Liver (tissue), 9 donors: ENCODE results near the gene PLAAT4. TPM values are rescaled to one million over a fixed set of nuclear protein-coding genes. Genes with fewer than 3 reads are reported as not detected.

ENCODE experiments used
- DNase-seq: peaks from one replicate; pipeline ENCODE4 v3.0.0-alpha.2; 2017; ENCODE audit warnings: low spot score
- H3K27ac ChIP-seq, 2 donors: one replicate each; pipeline ENCODE4 v1.7.0; 2013; ENCODE audit warnings: inconsistent platforms in 2 of 2, low read length in 2 of 2, control low read depth in 1 of 2, low read depth in 1 of 2, mild to moderate bottlenecking in 1 of 2
- H3K27me3 ChIP-seq, 4 donors: one replicate each; pipeline versions ENCODE4 v1.6.1 to v1.7.0; 2013; ENCODE audit warnings: low read length in 3 of 4, inconsistent platforms in 1 of 4, mild to moderate bottlenecking in 1 of 4, moderate library complexity in 1 of 4; ENCODE audit not compliant: control insufficient read depth in 4 of 4, insufficient read depth in 4 of 4
- H3K36me3 ChIP-seq, 4 donors: one replicate each; pipeline versions ENCODE4 v1.6.1 to v1.7.0; 2013; ENCODE audit warnings: low read length in 3 of 4, mild to moderate bottlenecking in 3 of 4, low read depth in 1 of 4, moderate library complexity in 1 of 4; ENCODE audit not compliant: control insufficient read depth in 4 of 4, insufficient read depth in 3 of 4
- H3K4me1 ChIP-seq, 4 donors: one replicate each; pipeline versions ENCODE4 v1.6.1 to v1.7.0; 2013; ENCODE audit warnings: low read length in 3 of 4, mild to moderate bottlenecking in 3 of 4, moderate library complexity in 1 of 4; ENCODE audit not compliant: control insufficient read depth in 4 of 4, insufficient read depth in 4 of 4
- H3K4me3 ChIP-seq, 3 donors: one replicate each; pipeline versions ENCODE4 v1.6.1 to v1.7.0; 2013; ENCODE audit warnings: low read length in 3 of 3, control low read depth in 1 of 3, low read depth in 1 of 3, mild to moderate bottlenecking in 1 of 3
- H3K9ac ChIP-seq, 2 donors: one replicate each; pipeline ENCODE4 v1.7.0; 2013; ENCODE audit warnings: low read length in 2 of 2, mild to moderate bottlenecking in 2 of 2, moderate library complexity in 2 of 2, control low read depth in 1 of 2, low read depth in 1 of 2
- H3K9me3 ChIP-seq, 4 donors: one replicate each; pipeline versions ENCODE4 v1.6.1 to v1.7.0; 2013; ENCODE audit warnings: low read length in 3 of 4; ENCODE audit not compliant: control insufficient read depth in 4 of 4
- ATF3 ChIP-seq: IDR thresholded peaks from 2 replicates; pipeline ENCODE4 v1.6.1; 2016; ENCODE audit warnings: antibody characterized with exemption
- CTCF ChIP-seq: fragments of 150-350 bp; IDR thresholded peaks from 2 replicates; pipeline ENCODE4 v1.5.1; 2017; ENCODE audit warnings: improper control_type of control experiment, low read depth, low read length; ENCODE audit not compliant: missing input control
- EGR1 ChIP-seq, 2 donors: IDR thresholded peaks; 2 replicates each; pipeline ENCODE4 v1.6.1; 2016 to 2018; ENCODE audit warnings: antibody characterized with exemption in 2 of 2, low read depth in 2 of 2
- FOXA1 ChIP-seq: IDR thresholded peaks from 2 replicates; pipeline ENCODE4 v1.6.1; 2016; ENCODE audit warnings: antibody characterized with exemption
- FOXA2 ChIP-seq: IDR thresholded peaks from 2 replicates; pipeline ENCODE4 v1.6.1; 2016; ENCODE audit warnings: antibody characterized with exemption
- GABPA ChIP-seq, 2 donors: IDR thresholded peaks in 1 of 2; conservative IDR thresholded peaks in 1 of 2; 2 replicates each; pipeline ENCODE4 v1.6.1; 2016; ENCODE audit warnings: antibody characterized with exemption in 2 of 2, mild to moderate bottlenecking in 1 of 2, moderate library complexity in 1 of 2
- HNF4A ChIP-seq, 2 donors: conservative IDR thresholded peaks; 2 replicates each; pipeline ENCODE4 v1.6.1; 2016; ENCODE audit warnings: antibody characterized with exemption in 2 of 2, mild to moderate bottlenecking in 2 of 2
- HNF4G ChIP-seq: IDR thresholded peaks from 2 replicates; pipeline ENCODE4 v1.6.1; 2016; ENCODE audit warnings: antibody characterized with exemption
- JUND ChIP-seq, 2 donors: IDR thresholded peaks; 2 replicates each; pipeline ENCODE4 v1.6.1; 2016; ENCODE audit warnings: antibody characterized with exemption in 2 of 2
- MAX ChIP-seq: IDR thresholded peaks from 2 replicates; pipeline ENCODE4 v1.6.1; 2016; ENCODE audit warnings: antibody characterized with exemption
- NR2F2 ChIP-seq: IDR thresholded peaks from 2 replicates; pipeline ENCODE4 v1.6.1; 2016; ENCODE audit warnings: antibody characterized with exemption
- RAD21 ChIP-seq, 2 donors: IDR thresholded peaks; 2 replicates each; pipeline ENCODE4 v1.6.1; 2016; ENCODE audit warnings: antibody characterized with exemption in 2 of 2, mild to moderate bottlenecking in 2 of 2
- REST ChIP-seq: IDR thresholded peaks from 2 replicates; pipeline ENCODE4 v1.6.1; 2016; ENCODE audit warnings: antibody characterized with exemption, mild to moderate bottlenecking
- RXRA ChIP-seq, 2 donors: IDR thresholded peaks; 2 replicates each; pipeline ENCODE4 v1.6.1; 2017 to 2018; ENCODE audit warnings: antibody characterized with exemption in 2 of 2, mild to moderate bottlenecking in 1 of 2
- SP1 ChIP-seq: IDR thresholded peaks from 2 replicates; pipeline ENCODE4 v1.6.1; 2018; ENCODE audit warnings: antibody characterized with exemption, mild to moderate bottlenecking
- TAF1 ChIP-seq: conservative IDR thresholded peaks from 2 replicates; pipeline ENCODE4 v1.6.1; 2016; ENCODE audit warnings: antibody characterized with exemption, mild to moderate bottlenecking
- YY1 ChIP-seq: IDR thresholded peaks from 2 replicates; pipeline ENCODE4 v1.6.1; 2016; ENCODE audit warnings: antibody characterized with exemption, mild to moderate bottlenecking
- ZBTB33 ChIP-seq: IDR thresholded peaks from 2 replicates; pipeline ENCODE4 v1.6.1; 2016; ENCODE audit warnings: antibody characterized with exemption
- WGBS: extraction: QIAGEN DNeasy Blood & Tissue Kit; methylation state at CpG from one replicate; pipeline ENCODE4 v1.1.7; 2013; 5-methylcytosine and 5-hydroxymethylcytosine counted together
- polyA plus RNA-seq, 2 donors: library from polyadenylated mRNA; stranded (reverse) in 1 of 2; unstranded in 1 of 2; fragments of 200-250 nt in 1 of 2; fragments of >200 nt in 1 of 2; fragmentation: Nextera tagmentation in 1 of 2; extraction: Ambion mirVana in 1 of 2; gene quantifications; one replicate each; pipeline versions ENCODE4 v1.2.1 to v1.2.3, GENCODE V29; 2013 to 2015
- total RNA-seq, 2 donors: library from RNA; depleted of rRNA; stranded (reverse); fragments of >200 nt; gene quantifications; one replicate each; pipeline ENCODE4 v1.2.3, GENCODE V29; 2014
- donor health status: healthy.
- donor health status: healthy.
- donor health status: healthy.
- donor health status: healthy.
- donor health status: healthy.

Gene PLAAT4
- total RNA-seq: 10 to 100 TPM in 1 of 2 donors, 1 to 10 TPM in 1; 4.4 to 23.8 TPM
- 10 to 100 TPM; 65.9 to 86.4 TPM for polyA plus RNA-seq

GRCh38 chr11:63536669-63537292, at the start of gene PLAAT4:
Gene PLAAT4, plus strand, starts transcription at chr11:63536808. Its CDS starts 61 bp downstream, at chr11:63536869.
- Histone ChIP-seq H3K27ac (peak within 1 kb of the TSS; percentile 94 to 98), H3K4me1 (peaks cover 9 to 22% (median 16%) of the 10 kb centered on the region in 4 donors), H3K9me3 (no peaks in the 10 kb centered on the region), H3K36me3 (peaks cover 0 to 2% (median 0%) of the 10 kb centered on the region in 4 donors), H3K27me3 (no peaks in the 10 kb centered on the region), H3K4me3 (peak within 1 kb of the TSS; percentile 50 to 84 (median 83)), H3K9ac (peak within 1 kb of the TSS; percentile 79 to 93)
- no peak for TF ChIP-seq ZBTB33
- TF ChIP-seq MAX: no peak
- peak; percentile 44 for TF ChIP-seq TAF1
- TF ChIP-seq ATF3: no peak
- peak; percentile 73 for TF ChIP-seq SP1
- TF ChIP-seq RXRA (IDR thresholded peaks at IDR 0.05): peak; percentile 36 to 59
- no peak for TF ChIP-seq FOXA2
- peak; percentile 28 to 48 for TF ChIP-seq RAD21 (IDR thresholded peaks at IDR 0.05)
- TF ChIP-seq CTCF: no peak
- no peak for TF ChIP-seq NR2F2
- TF ChIP-seq GABPA (IDR thresholded peaks at IDR 0.05 in 1 of 2, conservative IDR thresholded peaks at IDR 0.05 in 1 of 2): peak in 1 of 2 donors; percentile 5
- TF ChIP-seq REST: peak; percentile 56
- peak in 1 of 2 donors; percentile 32 for TF ChIP-seq JUND (IDR thresholded peaks at IDR 0.05)
- TF ChIP-seq FOXA1: no peak
- TF ChIP-seq YY1: peak; percentile 27
- no peak for TF ChIP-seq EGR1 (IDR thresholded peaks at IDR 0.05; ENCODE audit: low read depth in 2 of 2)
- peak; percentile 89 to 90 for TF ChIP-seq HNF4A (conservative IDR thresholded peaks at IDR 0.05)
- peak; percentile 53 for TF ChIP-seq HNF4G
- no peak for DNase-seq
- WGBS: 6% methylated on average over 10 of the region's 10 CpGs
